SK-N-MC (cell line): ENCODE data around the gene KMT2C.

Experiments
- EZH2 ChIP-seq: fragments of 200-600 bp; sonication (generic); IDR thresholded peaks from one replicate; pipeline ENCODE4 v1.6.1; 2017; ENCODE audit warnings: antibody characterized with exemption
- POLR2AphosphoS5 ChIP-seq: IDR thresholded peaks from 2 replicates; pipeline ENCODE4 v1.6.1; 2012; ENCODE audit warnings: mild to moderate bottlenecking, low read depth, low read length, borderline replicate concordance

DNA sequence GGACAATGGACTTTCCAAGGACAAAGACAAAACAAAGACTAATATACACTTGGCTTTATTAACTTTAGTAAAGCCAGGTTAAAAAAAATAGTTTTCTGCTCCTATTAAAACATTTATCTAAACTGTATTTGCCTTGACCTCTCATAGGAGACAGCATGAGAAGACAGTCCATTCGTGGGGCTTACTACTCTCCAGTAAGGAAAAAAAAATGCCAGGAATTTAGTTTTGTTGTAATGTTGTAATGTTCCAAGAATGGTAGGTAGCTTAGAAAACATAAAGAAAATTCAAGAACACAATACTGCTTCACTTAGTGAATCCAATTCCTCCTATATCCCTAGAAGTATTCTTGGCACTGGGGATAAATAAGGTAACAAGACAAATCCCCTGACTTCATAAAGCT, 81.7 kb downstream of the KMT2C start:
- no peak for TF ChIP-seq POLR2AphosphoS5
- TF ChIP-seq EZH2: no peak
